GM13977 (cell line): Measurements from ENCODE around the gene CLMN.
"Not testable (repeated sequence)": the region's sequence is repeated elsewhere in the genome, so short reads cannot be mapped to it uniquely, and the experiment has no call there.

ENCODE experiments used
- DNase-seq: peaks from one replicate; pipeline ENCODE4 v3.0.0; 2012; ENCODE audit warnings: low spot score
- CTCF ChIP-seq: IDR thresholded peaks from 2 replicates; pipeline ENCODE4 v1.5.1; 2012; ENCODE audit warnings: mild to moderate bottlenecking, control low read depth; ENCODE audit not compliant: insufficient read depth; ENCODE audit errors: extremely low read depth, missing control alignments
- in situ Hi-C: fragments of 300-500 bp; cut with MboI; formaldehyde crosslinking; loops from one replicate; pipeline ENCODE4 v1.12.0; 2022; ENCODE audit warnings: low sequenced_read_pairs, low pct_unique_long_range_greater_than_20kb, mixed read lengths, inconsistent platforms; ENCODE audit not compliant: unreplicated experiment

Gene CLMN

GRCh38 chr14:95144849-95145248, 174.9 kb downstream of the CLMN start:
- no peak for DNase-seq
- in situ Hi-C loops: no loop called here
- no peak for TF ChIP-seq CTCF

- no peak for TF ChIP-seq CTCF
- no peak for DNase-seq
- in situ Hi-C loops: no loop called here
Measured at GRCh38 chr14:95143808-95144620, 175.7 kb downstream of the CLMN start.

- in situ Hi-C loops: no loop called here
- no peak for TF ChIP-seq CTCF
- no peak for DNase-seq
Measured at GRCh38 chr14:95142208-95142607, 177.5 kb downstream of the CLMN start.

GRCh38 chr14:95141684-95142083, 178.0 kb downstream of the CLMN start:
- no peak for TF ChIP-seq CTCF
- in situ Hi-C loops: no loop called here
- no peak for DNase-seq

GRCh38 chr14:95140060-95140858, 179.4 kb downstream of the CLMN start:
- no peak for TF ChIP-seq CTCF
- no peak for DNase-seq
- in situ Hi-C loops: no loop called here

- no peak for TF ChIP-seq CTCF
- no peak for DNase-seq
- in situ Hi-C loops: no loop called here
Measured at GRCh38 chr14:95138876-95139275, 180.8 kb downstream of the CLMN start.

GRCh38 chr14:95138455-95138854, 181.3 kb downstream of the CLMN start:
- in situ Hi-C loops, DNase-seq: not testable (repeated sequence)
